ENCODE measurements around the gene QSOX2.

- TF ChIP-seq POLR2AphosphoS5 (IDR thresholded peaks at IDR 0.05; ENCODE audit: low read depth) (no peak), EZH2 (IDR thresholded peaks at IDR 0.05; ENCODE audit: low read depth, unreplicated experiment) (no peak), CTCF (conservative IDR thresholded peaks at IDR 0.05; ENCODE audit: low read depth in 2 of 2) (no peak), CREB1 (CRISPR knock-in tag; IDR thresholded peaks at IDR 0.05; ENCODE audit: low read depth) (no peak), REST (IDR thresholded peaks at IDR 0.05; ENCODE audit: unreplicated experiment) (no peak), EZH2phosphoT487 (IDR thresholded peaks at IDR 0.05; ENCODE audit: unreplicated experiment) (no peak), NANOG (IDR thresholded peaks at IDR 0.05; ENCODE audit: borderline replicate concordance) (no peak)
- TF ChIP-seq, protein P1, sequence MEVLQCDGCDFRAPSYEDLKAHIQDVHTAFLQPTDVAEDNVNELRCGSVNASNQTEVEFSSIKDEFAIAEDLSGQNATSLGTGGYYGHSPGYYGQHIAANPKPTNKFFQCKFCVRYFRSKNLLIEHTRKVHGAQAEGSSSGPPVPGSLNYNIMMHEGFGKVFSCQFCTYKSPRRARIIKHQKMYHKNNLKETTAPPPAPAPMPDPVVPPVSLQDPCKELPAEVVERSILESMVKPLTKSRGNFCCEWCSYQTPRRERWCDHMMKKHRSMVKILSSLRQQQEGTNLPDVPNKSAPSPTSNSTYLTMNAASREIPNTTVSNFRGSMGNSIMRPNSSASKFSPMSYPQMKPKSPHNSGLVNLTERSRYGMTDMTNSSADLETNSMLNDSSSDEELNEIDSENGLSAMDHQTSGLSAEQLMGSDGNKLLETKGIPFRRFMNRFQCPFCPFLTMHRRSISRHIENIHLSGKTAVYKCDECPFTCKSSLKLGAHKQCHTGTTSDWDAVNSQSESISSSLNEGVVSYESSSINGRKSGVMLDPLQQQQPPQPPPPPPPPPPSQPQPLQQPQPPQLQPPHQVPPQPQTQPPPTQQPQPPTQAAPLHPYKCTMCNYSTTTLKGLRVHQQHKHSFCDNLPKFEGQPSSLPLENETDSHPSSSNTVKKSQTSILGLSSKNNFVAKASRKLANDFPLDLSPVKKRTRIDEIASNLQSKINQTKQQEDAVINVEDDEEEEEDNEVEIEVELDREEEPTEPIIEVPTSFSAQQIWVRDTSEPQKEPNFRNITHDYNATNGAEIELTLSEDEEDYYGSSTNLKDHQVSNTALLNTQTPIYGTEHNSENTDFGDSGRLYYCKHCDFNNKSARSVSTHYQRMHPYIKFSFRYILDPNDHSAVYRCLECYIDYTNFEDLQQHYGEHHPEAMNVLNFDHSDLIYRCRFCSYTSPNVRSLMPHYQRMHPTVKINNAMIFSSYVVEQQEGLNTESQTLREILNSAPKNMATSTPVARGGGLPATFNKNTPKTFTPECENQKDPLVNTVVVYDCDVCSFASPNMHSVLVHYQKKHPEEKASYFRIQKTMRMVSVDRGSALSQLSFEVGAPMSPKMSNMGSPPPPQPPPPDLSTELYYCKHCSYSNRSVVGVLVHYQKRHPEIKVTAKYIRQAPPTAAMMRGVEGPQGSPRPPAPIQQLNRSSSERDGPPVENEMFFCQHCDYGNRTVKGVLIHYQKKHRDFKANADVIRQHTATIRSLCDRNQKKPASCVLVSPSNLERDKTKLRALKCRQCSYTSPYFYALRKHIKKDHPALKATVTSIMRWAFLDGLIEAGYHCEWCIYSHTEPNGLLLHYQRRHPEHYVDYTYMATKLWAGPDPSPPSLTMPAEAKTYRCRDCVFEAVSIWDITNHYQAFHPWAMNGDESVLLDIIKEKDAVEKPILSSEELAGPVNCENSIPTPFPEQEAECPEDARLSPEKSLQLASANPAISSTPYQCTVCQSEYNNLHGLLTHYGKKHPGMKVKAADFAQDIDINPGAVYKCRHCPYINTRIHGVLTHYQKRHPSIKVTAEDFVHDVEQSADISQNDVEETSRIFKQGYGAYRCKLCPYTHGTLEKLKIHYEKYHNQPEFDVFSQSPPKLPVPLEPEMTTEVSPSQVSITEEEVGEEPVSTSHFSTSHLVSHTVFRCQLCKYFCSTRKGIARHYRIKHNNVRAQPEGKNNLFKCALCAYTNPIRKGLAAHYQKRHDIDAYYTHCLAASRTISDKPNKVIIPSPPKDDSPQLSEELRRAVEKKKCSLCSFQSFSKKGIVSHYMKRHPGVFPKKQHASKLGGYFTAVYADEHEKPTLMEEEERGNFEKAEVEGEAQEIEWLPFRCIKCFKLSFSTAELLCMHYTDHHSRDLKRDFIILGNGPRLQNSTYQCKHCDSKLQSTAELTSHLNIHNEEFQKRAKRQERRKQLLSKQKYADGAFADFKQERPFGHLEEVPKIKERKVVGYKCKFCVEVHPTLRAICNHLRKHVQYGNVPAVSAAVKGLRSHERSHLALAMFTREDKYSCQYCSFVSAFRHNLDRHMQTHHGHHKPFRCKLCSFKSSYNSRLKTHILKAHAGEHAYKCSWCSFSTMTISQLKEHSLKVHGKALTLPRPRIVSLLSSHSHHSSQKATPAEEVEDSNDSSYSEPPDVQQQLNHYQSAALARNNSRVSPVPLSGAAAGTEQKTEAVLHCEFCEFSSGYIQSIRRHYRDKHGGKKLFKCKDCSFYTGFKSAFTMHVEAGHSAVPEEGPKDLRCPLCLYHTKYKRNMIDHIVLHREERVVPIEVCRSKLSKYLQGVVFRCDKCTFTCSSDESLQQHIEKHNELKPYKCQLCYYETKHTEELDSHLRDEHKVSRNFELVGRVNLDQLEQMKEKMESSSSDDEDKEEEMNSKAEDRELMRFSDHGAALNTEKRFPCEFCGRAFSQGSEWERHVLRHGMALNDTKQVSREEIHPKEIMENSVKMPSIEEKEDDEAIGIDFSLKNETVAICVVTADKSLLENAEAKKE (CRISPR knock-in tag; IDR thresholded peaks at IDR 0.05) = no peak
These were observed 63.7 kb downstream of the QSOX2 start for GRCh38 chr9:136181784-136182419.
